Peyer's patch (tissue), 4 donors: ENCODE results near the gene RBM19. TPM values are rescaled to one million over a fixed set of nuclear protein-coding genes. Genes with fewer than 3 reads are reported as not detected.

ENCODE experiments used
- DNase-seq, 3 donors: peaks; one replicate each; pipeline ENCODE4 v3.0.0-alpha.2; 2017 to 2019
- H3K27ac ChIP-seq, 4 donors: fragments of 200-600 bp; sonication (generic); one replicate each; pipeline ENCODE4 v1.5.1; 2016 to 2019
- H3K27me3 ChIP-seq, 2 donors: fragments of 200-600 bp; sonication (generic); one replicate each; pipeline ENCODE4 v1.5.1; 2019
- H3K36me3 ChIP-seq, 3 donors: fragments of 200-600 bp; sonication (generic); one replicate each; pipeline ENCODE4 v1.5.1; 2016 to 2019
- H3K4me1 ChIP-seq, 4 donors: fragments of 200-600 bp; sonication (generic); one replicate each; pipeline ENCODE4 v1.5.1; 2016 to 2019
- H3K4me3 ChIP-seq, 4 donors: fragments of 200-600 bp; sonication (generic); 1 replicate in 3 of 4; 2 replicates in 1 of 4; pipeline ENCODE4 v1.5.1; 2016 to 2019; ENCODE audit warnings: mild to moderate bottlenecking in 1 of 4
- H3K9me3 ChIP-seq, 4 donors: fragments of 200-600 bp; sonication (generic); one replicate each; pipeline ENCODE4 v1.5.1; 2016 to 2019; ENCODE audit warnings: mild to moderate bottlenecking in 1 of 4
- CTCF ChIP-seq, 6 experiments: fragments of 450-650 bp in 4 of 6; fragments of 200-600 bp in 2 of 6; sonication (generic) in 1 of 6; IDR thresholded peaks; one replicate each; pipeline ENCODE4 v1.5.1; 2017 to 2019; ENCODE audit warnings: antibody characterized with exemption in 6 of 6, mild to moderate bottlenecking in 3 of 6, moderate library complexity in 1 of 6
- POLR2A ChIP-seq, 2 donors: fragments of 450-650 bp; IDR thresholded peaks; one replicate each; pipeline ENCODE4 v1.5.1; 2017; ENCODE audit warnings: antibody characterized with exemption in 2 of 2, mild to moderate bottlenecking in 2 of 2, moderate library complexity in 2 of 2
- total RNA-seq, 4 donors: library from RNA; depleted of rRNA; stranded (reverse); fragments of >200 nt; gene quantifications; one replicate each; pipeline ENCODE4 v1.1.0, GENCODE V29; 2016

RBM19 gene
- total RNA-seq, 4 donors from 2014 or later, result 20.7 to 178 (median 48.0) TPM

GRCh38 chr12:113820309-113820708, 145.8 kb downstream of the RBM19 start:
- Histone ChIP-seq H3K27ac (no peak overlapping the region), H3K9me3 (no peaks in the 10 kb centered on the region), H3K4me3 (no peak overlapping the region), H3K27me3 (no peaks in the 10 kb centered on the region), H3K36me3 (no peaks in the 10 kb centered on the region), H3K4me1 (no peaks in the 10 kb centered on the region)
- no peak for DNase-seq
- TF ChIP-seq POLR2A (IDR thresholded peaks at IDR 0.05), result no peak
- no peak for TF ChIP-seq CTCF (IDR thresholded peaks at IDR 0.05)

DNA sequence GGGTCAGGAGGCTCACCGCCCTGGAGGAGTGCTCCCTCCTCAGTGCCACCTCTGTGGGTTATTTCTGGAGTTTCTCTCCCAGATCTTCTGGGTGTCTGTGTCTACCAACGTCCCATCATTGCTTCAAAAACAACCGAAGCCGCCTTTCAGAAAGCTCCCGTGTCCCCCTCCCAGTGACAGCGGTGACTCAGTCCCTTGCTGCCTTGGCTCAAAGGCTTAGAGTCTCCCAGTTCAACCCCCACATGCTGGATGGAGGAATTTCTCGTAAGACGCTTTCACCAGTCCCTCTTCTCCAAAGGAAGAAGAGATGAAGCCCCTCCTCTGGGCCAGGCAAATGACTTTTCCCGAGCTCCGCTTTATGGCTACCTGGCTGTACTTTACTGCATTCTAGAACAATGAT, 146.6 kb downstream of the RBM19 start:
- H3K27ac ChIP-seq, result no peak overlapping the region

DNA sequence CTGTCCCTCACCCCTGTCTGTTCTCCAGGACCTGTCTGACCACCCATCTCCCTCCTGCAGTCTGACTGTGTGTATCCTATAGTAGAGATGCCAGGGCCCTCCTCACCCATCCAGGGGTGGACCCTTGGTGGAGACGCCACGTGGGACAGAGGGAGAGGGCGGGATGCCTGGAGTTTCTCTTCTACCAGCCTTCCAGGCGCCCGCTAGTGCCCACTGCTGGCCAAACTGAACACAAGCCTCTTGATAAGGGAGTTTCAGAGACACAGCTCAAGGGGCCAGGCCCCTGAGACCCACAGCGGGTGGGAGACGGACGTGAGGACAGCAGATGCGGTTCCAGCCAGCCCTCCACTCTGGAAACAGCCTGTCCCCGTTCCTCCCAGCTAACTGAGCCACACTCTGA, 147.3 kb downstream of the RBM19 start:
- TF ChIP-seq CTCF (IDR thresholded peaks at IDR 0.05) (no peak), POLR2A (IDR thresholded peaks at IDR 0.05) (no peak)
- Histone ChIP-seq H3K9me3 (no peaks in the 10 kb centered on the region), H3K27ac (no peak overlapping the region), H3K36me3 (no peaks in the 10 kb centered on the region), H3K4me1 (no peaks in the 10 kb centered on the region), H3K27me3 (no peaks in the 10 kb centered on the region), H3K4me3 (no peak overlapping the region)
- no peak for DNase-seq

More for the DNA sequence above, 146.6 kb downstream of the RBM19 start:
- DNase-seq, result no peak
- no peaks in the 10 kb centered on the region for H3K27me3 ChIP-seq
- no peaks in the 10 kb centered on the region for H3K36me3 ChIP-seq
- H3K4me1 ChIP-seq, result no peaks in the 10 kb centered on the region
- no peak overlapping the region for H3K4me3 ChIP-seq
- no peaks in the 10 kb centered on the region for H3K9me3 ChIP-seq
- TF ChIP-seq CTCF (IDR thresholded peaks at IDR 0.05) (no peak), POLR2A (IDR thresholded peaks at IDR 0.05) (no peak)

DNA sequence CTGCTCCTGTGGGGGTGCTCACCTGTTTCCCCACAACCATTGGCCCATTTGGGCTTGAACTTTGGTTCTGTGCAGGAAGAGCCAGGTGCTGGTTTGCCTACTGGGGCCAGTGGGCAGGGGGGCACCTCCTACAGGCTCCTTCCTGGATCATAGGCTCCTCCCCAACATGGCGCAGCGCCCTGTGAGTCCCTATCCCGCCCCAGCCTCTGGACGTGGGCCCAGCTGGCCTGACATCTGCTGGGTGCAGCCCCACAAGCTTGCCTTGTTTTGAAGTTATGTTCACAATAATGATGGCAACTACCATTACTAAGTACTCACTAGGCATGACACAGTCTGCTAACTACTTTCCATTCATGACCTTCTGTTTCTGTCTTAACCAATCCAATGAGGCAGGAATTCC, 147.8 kb downstream of the RBM19 start:
- Histone ChIP-seq H3K4me3 (no peak overlapping the region), H3K27me3 (no peaks in the 10 kb centered on the region), H3K4me1 (no peaks in the 10 kb centered on the region), H3K36me3 (no peaks in the 10 kb centered on the region), H3K9me3 (no peaks in the 10 kb centered on the region), H3K27ac (no peak overlapping the region)
- no peak for DNase-seq
- TF ChIP-seq POLR2A (IDR thresholded peaks at IDR 0.05) (no peak), CTCF (IDR thresholded peaks at IDR 0.05) (no peak)

- no peaks in the 10 kb centered on the region for H3K4me1 ChIP-seq
- no peaks in the 10 kb centered on the region for H3K27me3 ChIP-seq
- H3K27ac ChIP-seq, result no peak overlapping the region
- DNase-seq, result no peak
- H3K36me3 ChIP-seq, result no peaks in the 10 kb centered on the region
- no peak overlapping the region for H3K4me3 ChIP-seq
- TF ChIP-seq POLR2A (IDR thresholded peaks at IDR 0.05) (no peak), CTCF (IDR thresholded peaks at IDR 0.05) (no peak)
- no peaks in the 10 kb centered on the region for H3K9me3 ChIP-seq
Observed at GRCh38 chr12:113816866-113817265, 149.3 kb downstream of the RBM19 start.

DNA sequence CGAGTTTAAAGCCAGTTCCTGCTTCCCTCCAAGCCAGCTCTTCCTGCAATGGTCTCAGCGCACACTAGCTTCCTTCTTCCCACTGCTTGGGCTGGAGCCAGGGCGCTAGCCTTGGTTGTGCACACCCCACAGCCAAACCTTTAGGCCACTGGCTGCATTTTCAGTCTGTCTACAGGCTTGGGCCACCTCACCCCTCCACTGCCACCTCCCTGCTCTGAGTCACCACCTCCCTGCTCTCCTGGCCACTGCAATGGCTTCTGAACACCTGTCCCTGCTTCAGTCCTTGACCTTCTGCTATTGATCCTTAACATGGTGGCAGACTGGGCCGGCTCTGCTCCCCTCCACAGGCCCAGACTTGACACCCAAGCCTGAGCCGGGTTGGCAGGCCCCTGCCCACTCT, 151.1 kb downstream of the RBM19 start:
- DNase-seq, result no peak
- H3K9me3 ChIP-seq, result peaks cover 0 to 6% (median 2%) of the 10 kb centered on the region in 4 donors
- H3K4me1 ChIP-seq, result no peaks in the 10 kb centered on the region
- H3K4me3 ChIP-seq, result no peak overlapping the region
- TF ChIP-seq POLR2A (IDR thresholded peaks at IDR 0.05) (no peak), CTCF (IDR thresholded peaks at IDR 0.05) (no peak)
- H3K27ac ChIP-seq, result no peak overlapping the region
- no peaks in the 10 kb centered on the region for H3K36me3 ChIP-seq
- H3K27me3 ChIP-seq, result no peaks in the 10 kb centered on the region
